Kidney (tissue), 14 donors: ENCODE measurements around the gene METTL2B. TPM values are rescaled to one million over a fixed set of nuclear protein-coding genes. Genes with fewer than 3 reads are reported as not detected.
"Not testable (repeated sequence)": the region's sequence is repeated elsewhere in the genome, so short reads cannot be mapped to it uniquely, and the experiment has no call there.

Experiments
- DNase-seq, 5 donors: peaks; one replicate each; pipeline ENCODE4 v3.0.0-alpha.2; 2013 to 2020
- FAIRE-seq: peaks from 2 replicates; lab custom pipeline; 2012; peaks lifted over from hg19 to GRCh38; lab: Jason Lieb, UNC
- H3K27ac ChIP-seq, 2 donors: one replicate each; pipeline ENCODE4 v1.7.0; 2013; ENCODE audit warnings: low read depth in 2 of 2, low read length in 2 of 2, inconsistent platforms in 1 of 2
- H3K27me3 ChIP-seq: one replicate; pipeline ENCODE4 v1.7.1; 2013; ENCODE audit warnings: low read length, inconsistent platforms; ENCODE audit not compliant: control insufficient read depth, insufficient read depth
- H3K36me3 ChIP-seq, 3 donors: one replicate each; pipeline versions ENCODE4 v1.7.0 to v1.7.1; 2013; ENCODE audit warnings: low read length in 3 of 3, control low read depth in 1 of 3, inconsistent platforms in 1 of 3; ENCODE audit not compliant: insufficient read depth in 3 of 3, control insufficient read depth in 2 of 3
- H3K4me1 ChIP-seq, 3 donors: one replicate each; pipeline versions ENCODE4 v1.7.0 to v1.7.1; 2013; ENCODE audit warnings: low read length in 3 of 3, inconsistent platforms in 1 of 3, low read depth in 1 of 3; ENCODE audit not compliant: control insufficient read depth in 2 of 3, insufficient read depth in 2 of 3
- H3K4me3 ChIP-seq, 3 donors: one replicate each; pipeline versions ENCODE4 v1.7.0 to v1.8.1; 2013; ENCODE audit warnings: low read length in 3 of 3, control low read depth in 1 of 3, inconsistent platforms in 1 of 3
- H3K9ac ChIP-seq, 3 donors: one replicate each; pipeline versions ENCODE4 v1.7.0 to v1.7.1; 2013; ENCODE audit warnings: low read length in 3 of 3, control low read depth in 1 of 3, inconsistent platforms in 1 of 3
- H3K9me3 ChIP-seq, 3 donors: one replicate each; pipeline versions ENCODE4 v1.7.0 to v1.7.1; 2013; ENCODE audit warnings: low read length in 3 of 3, control low read depth in 1 of 3, inconsistent platforms in 1 of 3; ENCODE audit not compliant: control insufficient read depth in 2 of 3, insufficient read depth in 1 of 3
- CTCF ChIP-seq: IDR thresholded peaks from 3 replicates; pipeline ENCODE4 v1.5.1; 2012; ENCODE audit warnings: mild to moderate bottlenecking, moderate library complexity, borderline replicate concordance; ENCODE audit not compliant: insufficient read depth; ENCODE audit errors: extremely low read depth
- intact Hi-C: fragments of 100-400 bp; cut with DNase I; formaldehyde crosslinking; loops from one replicate; pipeline ENCODE4 v1.11.1; 2022
- polyA plus RNA-seq: library from polyadenylated mRNA; stranded (reverse); fragments of 350-450 nt; fragmentation: Illumina TruSeq; extraction: RNeasy Lipid Tissue Mini Kit (QIAGEN cat#74804); gene quantifications from one replicate; pipeline ENCODE4 v1.2.3, GENCODE V29; 2014; ENCODE audit warnings: low read depth, low replicate concordance; ENCODE audit not compliant: insufficient read depth
- total RNA-seq: library from RNA; stranded (reverse); fragmentation: NEBNext Ultra II Directional; extraction: Animal tissue kit (Norgen Biotek cat#: 25700); gene quantifications from one replicate; pipeline ENCODE4 v1.2.1, GENCODE V29; 2021
- donor health status: control.
- donor health status: control.
- donor health status: control.
- donor health status: control.
- donor health status: control.
- donor health status: DM: yes; HTN: yes; CAD: no.
- donor health status: Normal renal cell carcinoma (clear cell type).

The METTL2B gene
- total and polyA plus RNA-seq, 2 donors from 2014 or later: 11.8 to 26.0 TPM

GRCh38 chr7:128543300-128543699, 66.8 kb downstream of the METTL2B start:
- DNase-seq, FAIRE-seq, H3K9me3 ChIP-seq, intact Hi-C loops, H3K4me1 ChIP-seq, H3K9ac ChIP-seq, H3K27me3 ChIP-seq, H3K27ac ChIP-seq, H3K4me3 ChIP-seq: not testable (repeated sequence)
- H3K36me3 ChIP-seq: peaks cover 0 to 10% (median 2%) of the 10 kb centered on the region in 3 donors

DNA sequence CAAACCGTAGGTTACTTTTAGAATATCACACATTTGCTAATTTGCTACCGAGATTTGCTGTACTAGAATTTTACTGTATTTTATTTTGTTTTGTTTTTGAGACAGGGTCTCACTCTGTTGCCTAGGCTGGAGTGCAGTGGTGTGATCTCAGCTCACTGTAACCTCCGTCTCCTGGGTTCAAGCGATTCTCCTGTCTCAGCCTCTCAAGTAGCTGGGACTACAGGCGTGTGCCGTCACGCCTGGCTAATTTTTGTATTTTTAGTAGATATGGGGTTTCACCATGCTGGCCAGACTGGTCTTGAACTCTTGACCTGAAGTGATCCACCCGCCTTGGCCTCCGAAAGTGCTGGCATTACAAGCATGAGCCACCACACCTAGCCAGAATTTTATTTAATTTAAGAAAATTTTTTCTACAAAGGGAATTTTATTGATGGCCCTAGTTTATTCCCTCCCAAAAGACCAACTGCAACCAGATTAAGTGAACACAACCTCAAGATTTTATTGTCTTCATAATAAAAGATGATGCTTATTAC, 69.8 kb downstream of the METTL2B start:
- FAIRE-seq, H3K27me3 ChIP-seq, H3K9me3 ChIP-seq, intact Hi-C loops, DNase-seq, H3K4me1 ChIP-seq, H3K4me3 ChIP-seq, H3K9ac ChIP-seq, H3K27ac ChIP-seq: not testable (repeated sequence)
- peaks cover 0 to 10% (median 2%) of the 10 kb centered on the region in 3 donors for H3K36me3 ChIP-seq

DNA sequence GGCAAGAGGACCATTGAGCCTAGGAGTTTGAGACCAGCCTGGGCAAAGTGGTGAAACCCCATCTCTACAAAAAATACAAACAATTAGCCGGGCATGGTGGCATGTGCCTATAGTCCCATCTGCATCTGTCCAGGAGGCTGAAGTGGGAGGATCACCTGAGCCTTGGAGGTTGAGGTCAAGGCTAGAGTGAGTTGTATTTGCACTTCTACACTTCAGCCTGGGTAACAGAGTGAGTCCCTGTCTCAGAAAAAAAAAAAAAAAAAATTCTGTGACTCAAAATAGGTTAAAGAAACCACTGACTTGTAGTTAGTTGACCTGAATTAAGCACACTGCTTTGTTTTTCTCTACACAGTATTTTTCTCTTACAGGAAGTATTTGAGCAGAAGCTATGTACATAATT, 74.4 kb downstream of the METTL2B start:
- no peak overlapping the region for H3K9ac ChIP-seq
- intact Hi-C loops: no loop called here
- no peak overlapping the region for H3K4me3 ChIP-seq
- FAIRE-seq (no peak), DNase-seq (no peak)
- no peak for TF ChIP-seq CTCF
- no peaks in the 10 kb centered on the region for H3K27me3 ChIP-seq
- no peak overlapping the region for H3K27ac ChIP-seq
- no peaks in the 10 kb centered on the region for H3K9me3 ChIP-seq
- H3K36me3 ChIP-seq: peaks cover 0 to 10% (median 2%) of the 10 kb centered on the region in 3 donors
- H3K4me1 ChIP-seq: no peaks in the 10 kb centered on the region

DNA sequence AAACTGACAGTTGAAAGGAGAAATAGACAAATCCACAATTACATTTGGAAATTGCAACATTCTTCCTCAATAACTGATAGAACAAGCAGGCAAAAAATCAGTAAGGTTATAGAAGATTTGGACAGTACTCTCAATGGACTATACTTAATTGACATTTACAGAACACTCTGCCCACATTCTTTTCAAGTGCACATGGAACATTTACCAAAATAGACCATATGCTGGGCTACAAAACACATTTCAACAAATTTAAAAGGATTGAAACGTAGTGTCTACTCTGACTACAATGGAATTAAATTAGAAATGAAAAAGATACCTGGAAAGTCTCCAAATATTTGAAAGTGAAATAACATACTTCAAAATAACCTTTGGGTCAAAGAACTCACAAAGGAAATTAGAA, 77.8 kb downstream of the METTL2B start:
- H3K36me3 ChIP-seq, H3K9ac ChIP-seq, intact Hi-C loops, H3K9me3 ChIP-seq, DNase-seq, H3K4me1 ChIP-seq, H3K4me3 ChIP-seq, FAIRE-seq, H3K27ac ChIP-seq, H3K27me3 ChIP-seq: not testable (repeated sequence)

Other genes with a start within 250 kb of the METTL2B start
- gene LEP, start 235.5 kb upstream of the METTL2B start, total RNA-seq: not detected
- gene LEP, start 235.5 kb upstream of the METTL2B start, polyA plus RNA-seq: not detected
- gene RBM28, start 132.8 kb upstream of the METTL2B start, total RNA-seq: 35.2 TPM
- 11.5 TPM for gene RBM28, start 132.8 kb upstream of the METTL2B start, polyA plus RNA-seq
- not detected for gene PRRT4, start 115.1 kb upstream of the METTL2B start, total RNA-seq
- gene PRRT4, start 115.1 kb upstream of the METTL2B start, polyA plus RNA-seq: not detected
- gene IMPDH1, start 66.8 kb upstream of the METTL2B start, total RNA-seq: 40.3 TPM
- 20.9 TPM for gene IMPDH1, start 66.8 kb upstream of the METTL2B start, polyA plus RNA-seq
- 10.3 TPM for gene HILPDA, start 20.9 kb upstream of the METTL2B start, total RNA-seq
- gene HILPDA, start 20.9 kb upstream of the METTL2B start, polyA plus RNA-seq: 7.2 TPM
- 2.5 TPM for gene GARIN1A, start 195.5 kb downstream of the METTL2B start, total RNA-seq
- gene GARIN1A, start 195.5 kb downstream of the METTL2B start, polyA plus RNA-seq: 1.3 TPM